C4-2B (cell line): ENCODE data around the gene GRAMD2B.

Experiments used
- CTCF ChIP-seq: fragments of 450-650 bp; conservative IDR thresholded peaks from 2 replicates; pipeline ENCODE4 v1.5.1; 2017; ENCODE audit warnings: mild to moderate bottlenecking
- ZFX ChIP-seq: fragments of 450-650 bp; IDR thresholded peaks from 2 replicates; pipeline ENCODE4 v1.6.1; 2017

- TF ChIP-seq CTCF (no peak), ZFX (no peak)
Measured at GRCh38 chr5:126403876-126404275, 19.3 kb upstream of the GRAMD2B start.
